ENCODE data around the gene USP6NL.

Gene USP6NL

DNA sequence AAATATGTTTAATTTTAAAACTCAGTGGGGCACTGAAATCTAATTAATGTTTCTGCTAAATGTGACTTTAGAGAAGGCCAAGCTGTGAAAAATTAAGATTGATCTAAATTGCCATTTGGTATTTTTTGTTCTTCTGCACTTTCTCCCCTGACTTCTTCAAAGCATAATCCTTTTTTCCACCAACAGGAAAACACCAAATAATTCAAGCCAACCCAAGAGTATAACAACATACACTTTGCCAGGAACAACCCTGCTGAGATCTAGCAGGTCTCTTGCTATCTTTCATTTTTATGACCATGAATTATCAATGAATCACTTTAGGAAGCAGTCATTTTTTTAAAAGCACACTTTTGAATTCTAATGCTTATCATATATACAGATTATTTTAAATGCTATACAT, 100.1 kb downstream of the USP6NL start:
- TF ChIP-seq FOXP2 (optimal IDR thresholded peaks at IDR 0.05; ENCODE audit: borderline replicate concordance, extremely low read depth, extremely low read length, insufficient read depth) (no peak), REST (IDR thresholded peaks at IDR 0.05; ENCODE audit: insufficient read depth in 1 of 2, low read depth in 2 of 2, low read length in 2 of 2) (no peak), SIN3A (IDR thresholded peaks at IDR 0.05; ENCODE audit: borderline replicate concordance, insufficient read depth, low read length) (no peak), TAF1 (IDR thresholded peaks at IDR 0.05; ENCODE audit: borderline replicate concordance, insufficient read depth, low read length) (no peak), POLR2AphosphoS5 (IDR thresholded peaks at IDR 0.05; ENCODE audit: low read depth, low read length) (no peak)

DNA sequence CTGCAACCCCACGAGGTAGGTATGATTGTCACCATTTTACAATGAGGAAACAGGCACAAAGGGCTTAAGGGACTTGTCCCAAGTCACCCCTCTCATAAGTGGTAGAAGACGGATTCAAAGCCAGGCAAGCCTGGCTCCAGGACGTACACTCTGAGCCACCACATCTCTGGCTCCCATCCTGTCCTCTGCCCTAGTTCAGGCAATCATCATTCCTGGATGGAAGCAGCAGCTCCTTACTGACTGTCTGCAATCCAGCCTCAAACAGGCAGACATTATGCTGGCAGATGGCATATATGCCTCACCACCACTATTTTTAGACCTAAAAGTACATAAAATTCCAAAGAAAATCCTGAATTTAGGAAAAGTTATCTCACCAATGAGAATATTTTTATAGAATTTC, 100.7 kb downstream of the USP6NL start:
- TF ChIP-seq FOXP2 (optimal IDR thresholded peaks at IDR 0.05; ENCODE audit: borderline replicate concordance, extremely low read depth, extremely low read length, insufficient read depth), result no peak
- no peak for TF ChIP-seq POLR2AphosphoS5 (IDR thresholded peaks at IDR 0.05; ENCODE audit: low read depth, low read length)
- TF ChIP-seq REST (IDR thresholded peaks at IDR 0.05; ENCODE audit: insufficient read depth in 1 of 2, low read depth in 2 of 2, low read length in 2 of 2), result no peak
- TF ChIP-seq TAF1 (IDR thresholded peaks at IDR 0.05; ENCODE audit: borderline replicate concordance, insufficient read depth, low read length), result no peak
- no peak for TF ChIP-seq SIN3A (IDR thresholded peaks at IDR 0.05; ENCODE audit: borderline replicate concordance, insufficient read depth, low read length)

DNA sequence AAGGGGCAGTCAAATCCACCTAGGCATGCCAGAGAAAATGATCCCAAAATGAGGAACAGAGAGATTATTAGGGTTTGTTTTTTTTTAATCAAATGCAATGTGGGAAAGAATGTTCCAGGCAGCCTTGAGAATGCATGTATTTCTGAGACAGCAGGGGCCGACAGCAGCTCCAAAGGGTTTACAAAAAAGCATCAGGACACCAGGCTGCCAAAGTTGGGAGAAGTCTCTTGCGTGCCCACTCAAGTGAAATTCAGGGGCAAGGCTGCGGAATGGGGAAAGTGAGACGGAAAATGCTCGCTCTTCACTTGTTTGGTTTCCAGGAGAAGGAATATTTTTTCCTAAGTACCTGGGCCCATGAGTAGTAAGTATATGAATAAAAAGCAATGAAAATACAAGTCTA, 101.2 kb downstream of the USP6NL start:
- no peak for TF ChIP-seq SIN3A (IDR thresholded peaks at IDR 0.05; ENCODE audit: borderline replicate concordance, insufficient read depth, low read length)
- TF ChIP-seq POLR2AphosphoS5 (IDR thresholded peaks at IDR 0.05; ENCODE audit: low read depth, low read length), result no peak
- TF ChIP-seq TAF1 (IDR thresholded peaks at IDR 0.05; ENCODE audit: borderline replicate concordance, insufficient read depth, low read length), result no peak
- TF ChIP-seq REST (IDR thresholded peaks at IDR 0.05; ENCODE audit: insufficient read depth in 1 of 2, low read depth in 2 of 2, low read length in 2 of 2), result no peak
- TF ChIP-seq FOXP2 (optimal IDR thresholded peaks at IDR 0.05; ENCODE audit: borderline replicate concordance, extremely low read depth, extremely low read length, insufficient read depth), result no peak

DNA sequence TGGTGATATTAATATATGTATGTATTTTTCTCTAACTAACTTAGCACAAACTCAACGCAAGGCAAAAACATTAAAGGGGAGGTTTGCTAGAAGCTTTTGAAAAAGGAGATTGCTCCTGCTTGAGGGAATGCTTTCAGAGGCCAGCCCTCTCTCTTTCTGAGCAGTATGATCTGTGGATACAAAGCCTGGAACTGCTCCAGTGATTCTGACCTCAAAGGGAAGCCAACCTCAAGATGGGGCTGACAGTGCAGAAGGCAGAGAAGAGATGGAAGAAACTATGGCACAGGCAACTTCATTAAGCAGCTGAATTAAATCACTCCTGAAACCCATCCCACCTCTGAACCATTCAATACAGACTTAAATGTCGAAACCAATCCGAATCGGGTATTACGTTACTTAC, 102.4 kb downstream of the USP6NL start:
- no peak for TF ChIP-seq TAF1 (IDR thresholded peaks at IDR 0.05; ENCODE audit: borderline replicate concordance, insufficient read depth, low read length)

- TF ChIP-seq REST (IDR thresholded peaks at IDR 0.05; ENCODE audit: insufficient read depth in 1 of 2, low read depth in 2 of 2, low read length in 2 of 2) (no peak), TAF1 (IDR thresholded peaks at IDR 0.05; ENCODE audit: borderline replicate concordance, insufficient read depth, low read length) (no peak), POLR2AphosphoS5 (IDR thresholded peaks at IDR 0.05; ENCODE audit: low read depth, low read length) (no peak), SIN3A (IDR thresholded peaks at IDR 0.05; ENCODE audit: borderline replicate concordance, insufficient read depth, low read length) (no peak), FOXP2 (optimal IDR thresholded peaks at IDR 0.05; ENCODE audit: borderline replicate concordance, extremely low read depth, extremely low read length, insufficient read depth) (no peak)
These were observed 105.1 kb downstream of the USP6NL start for GRCh38 chr10:11506247-11506789.

Measured in PFSK-1 (cell line).